CD4-positive, alpha-beta memory T cell (primary cell): ENCODE results near the gene TOMM40. TPM values are rescaled to one million over a fixed set of nuclear protein-coding genes. Genes with fewer than 3 reads are reported as not detected.

Experiments
- CTCF ChIA-PET: fragments of 350-600 bp; sonication (Branson Sonifier 250); formaldehyde crosslinking; loops from one replicate; lab custom pipeline; 2021; ENCODE audit warnings: inconsistent platforms; ENCODE audit not compliant: partially characterized antibody; lab: Charles Lee
- POLR2A ChIA-PET: fragments of 350-600 bp; sonication (Branson Sonifier 250); formaldehyde crosslinking; loops from one replicate; lab custom pipeline; 2021; ENCODE audit not compliant: partially characterized antibody; lab: Charles Lee
- DNase-seq, 5 donors: peaks; one replicate each; pipeline versions ENCODE4 v3.0.0 to v3.0.0-alpha.2; 2020 to 2022; ENCODE audit warnings: mixed read lengths in 1 of 5
- H3K27ac ChIP-seq: one replicate; pipeline ENCODE4 v1.7.0; 2013; ENCODE audit warnings: low read depth, low read length
- H3K27me3 ChIP-seq: 2 replicates; pipeline ENCODE4 v1.7.0; 2013; ENCODE audit warnings: mild to moderate bottlenecking, low read length, moderate library complexity; ENCODE audit not compliant: insufficient read depth
- H3K36me3 ChIP-seq: 2 replicates; pipeline ENCODE4 v1.7.0; 2013; ENCODE audit warnings: mild to moderate bottlenecking, low read length, moderate library complexity; ENCODE audit not compliant: insufficient read depth
- H3K4me1 ChIP-seq: 2 replicates; pipeline ENCODE4 v1.7.0; 2013; ENCODE audit warnings: mild to moderate bottlenecking, low read length, moderate library complexity; ENCODE audit not compliant: insufficient read depth
- H3K4me3 ChIP-seq, 2 donors: one replicate each; pipeline ENCODE4 v1.7.0; 2013; ENCODE audit warnings: low read length in 2 of 2, mild to moderate bottlenecking in 1 of 2
- H3K9me3 ChIP-seq, 2 donors: one replicate each; pipeline ENCODE4 v1.7.0; 2013; ENCODE audit warnings: low read length in 2 of 2, control low read depth in 1 of 2; ENCODE audit not compliant: control insufficient read depth in 1 of 2
- H3K27ac Mint-ChIP-seq, 7 donors: one replicate each; pipeline ENCODE4 v1.8.0; 2020 to 2021; ENCODE audit warnings: mixed read lengths in 7 of 7, mild to moderate bottlenecking in 6 of 7, inconsistent platforms in 3 of 7, moderate library complexity in 3 of 7
- H3K27me3 Mint-ChIP-seq, 2 donors: one replicate each; pipeline ENCODE4 v1.8.0; 2020 to 2021; ENCODE audit warnings: mixed read lengths in 2 of 2
- H3K36me3 Mint-ChIP-seq, 2 donors: one replicate each; pipeline ENCODE4 v1.8.0; 2020 to 2021; ENCODE audit warnings: mixed read lengths in 2 of 2, inconsistent platforms in 1 of 2, mild to moderate bottlenecking in 1 of 2
- H3K4me1 Mint-ChIP-seq, 4 donors: one replicate each; pipeline ENCODE4 v1.8.0; 2020 to 2021; ENCODE audit warnings: mixed read lengths in 4 of 4, mild to moderate bottlenecking in 1 of 4
- H3K4me3 Mint-ChIP-seq, 8 donors: one replicate each; pipeline ENCODE4 v1.8.0; 2020 to 2021; ENCODE audit warnings: mixed read lengths in 8 of 8, mild to moderate bottlenecking in 7 of 8, moderate library complexity in 6 of 8, inconsistent platforms in 3 of 8
- H3K9me3 Mint-ChIP-seq, 8 donors: one replicate each; pipeline ENCODE4 v1.8.0; 2020 to 2021; ENCODE audit warnings: mixed read lengths in 8 of 8, mild to moderate bottlenecking in 5 of 8, inconsistent platforms in 3 of 8, moderate library complexity in 1 of 8
- intact Hi-C: fragments of 100-400 bp; cut with micrococcal nuclease; formaldehyde crosslinking; loops from one replicate; pipeline ENCODE4 v1.15.1; 2023
- polyA plus RNA-seq, 2 donors: library from polyadenylated mRNA; unstranded; fragments of 300-500 nt; fragmentation: Illumina TruSeq; gene quantifications; one replicate each; pipeline ENCODE4 v1.2.3, GENCODE V29; 2021
- total RNA-seq, 2 experiments: library from RNA; stranded (reverse); gene quantifications; one replicate each; pipeline ENCODE4 v1.2.3, GENCODE V29; 2021

TOMM40 gene
- total and polyA plus RNA-seq, 4 experiments from 2014 or later, result 30.9 to 43.6 (median 33.7) TPM

DNA sequence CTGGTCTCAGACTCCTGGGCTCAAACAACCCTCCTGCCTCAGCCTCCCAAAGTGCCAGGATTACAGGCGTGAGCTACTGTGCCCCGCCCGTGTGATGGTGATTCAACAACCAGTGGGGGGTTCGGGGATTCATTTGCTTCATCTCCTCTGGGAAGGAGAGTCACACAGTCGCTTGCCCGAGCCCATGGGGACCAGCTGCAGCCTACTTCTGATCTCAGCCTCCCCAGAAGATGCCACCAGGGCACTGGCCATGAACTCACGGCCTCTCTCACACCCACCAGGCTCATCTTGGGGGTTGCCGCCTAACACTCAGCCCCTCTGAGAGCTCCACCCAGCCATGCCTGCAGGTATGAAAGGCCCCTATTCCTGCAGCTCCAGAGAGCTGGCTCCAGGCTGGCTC is 6.8 kb downstream of the TOMM40 start:
- POLR2A ChIA-PET, result no interaction called here
- peaks cover 40% of the 10 kb centered on the region for H3K36me3 ChIP-seq
- intact Hi-C loops, result no loop called here
- H3K27ac Mint-ChIP-seq, result peak overlapping the region in 1 of 7 donors; percentile 78
- H3K9me3 ChIP-seq, result no peaks in the 10 kb centered on the region
- H3K27ac ChIP-seq, result no peak overlapping the region
- peak overlapping the region in 1 of 8 donors; percentile 29 for H3K4me3 Mint-ChIP-seq
- H3K4me3 ChIP-seq, result no peak overlapping the region
- H3K9me3 Mint-ChIP-seq, result peaks cover 0 to 2% (median 0%) of the 10 kb centered on the region in 8 donors
- no peaks in the 10 kb centered on the region for H3K4me1 ChIP-seq
- H3K27me3 ChIP-seq, result no peaks in the 10 kb centered on the region
- peaks cover 41 to 65% of the 10 kb centered on the region in 2 donors for H3K36me3 Mint-ChIP-seq
- DNase-seq, result no peak
- CTCF ChIA-PET, result no interaction called here
- H3K27me3 Mint-ChIP-seq, result no peaks in the 10 kb centered on the region
- peaks cover under 1 to 6% (median 4%) of the 10 kb centered on the region in 4 donors for H3K4me1 Mint-ChIP-seq

GRCh38 chr19:44900328-44901244 is 9.5 kb downstream of the TOMM40 start:
- H3K4me3 Mint-ChIP-seq, result no peak overlapping the region
- H3K27me3 Mint-ChIP-seq, result peaks cover 2 to 3% of the 10 kb centered on the region in 2 donors
- Histone ChIP-seq H3K27ac (no peak overlapping the region), H3K27me3 (peaks cover 3% of the 10 kb centered on the region), H3K9me3 (no peaks in the 10 kb centered on the region), H3K4me1 (no peaks in the 10 kb centered on the region), H3K4me3 (no peak overlapping the region), H3K36me3 (peaks cover 21% of the 10 kb centered on the region)
- intact Hi-C loops, result no loop called here
- ChIA-PET CTCF (no interaction called here), POLR2A (no interaction called here)
- H3K9me3 Mint-ChIP-seq, result peaks cover 0 to 2% (median 0%) of the 10 kb centered on the region in 8 donors
- peaks cover 0 to 2% (median under 1%) of the 10 kb centered on the region in 4 donors for H3K4me1 Mint-ChIP-seq
- no peak for DNase-seq
- no peak overlapping the region for H3K27ac Mint-ChIP-seq
- peaks cover 24 to 51% of the 10 kb centered on the region in 2 donors for H3K36me3 Mint-ChIP-seq

GRCh38 chr19:44903216-44903601 is 12.2 kb downstream of the TOMM40 start:
- Histone ChIP-seq H3K9me3 (no peaks in the 10 kb centered on the region), H3K4me3 (no peak overlapping the region), H3K4me1 (no peaks in the 10 kb centered on the region), H3K36me3 (peaks cover 4% of the 10 kb centered on the region), H3K27ac (no peak overlapping the region), H3K27me3 (peaks cover 12% of the 10 kb centered on the region)
- Mint-ChIP-seq H3K27ac (peak overlapping the region in 1 of 7 donors; percentile 60), H3K27me3 (peaks cover 16 to 17% of the 10 kb centered on the region in 2 donors), H3K4me3 (no peak overlapping the region), H3K36me3 (peaks cover 11 to 32% of the 10 kb centered on the region in 2 donors), H3K4me1 (peaks cover 7 to 9% (median 8%) of the 10 kb centered on the region in 4 donors), H3K9me3 (peaks cover 0 to under 1% (median 0%) of the 10 kb centered on the region in 8 donors)
- ChIA-PET CTCF (interaction anchor here (0.9 to 3.5 kb wide), 7 partner anchors 11 to 346 kb away, joined by 3 to 18 read pairs (median 3); no protein-coding TSS in a partner anchor), POLR2A (no interaction called here)
- intact Hi-C loops, result loop anchor here (1.0 to 2.0 kb wide), 4 partner anchors 156 to 436 kb away; no protein-coding TSS in a partner anchor
- DNase-seq, result no peak

DNA sequence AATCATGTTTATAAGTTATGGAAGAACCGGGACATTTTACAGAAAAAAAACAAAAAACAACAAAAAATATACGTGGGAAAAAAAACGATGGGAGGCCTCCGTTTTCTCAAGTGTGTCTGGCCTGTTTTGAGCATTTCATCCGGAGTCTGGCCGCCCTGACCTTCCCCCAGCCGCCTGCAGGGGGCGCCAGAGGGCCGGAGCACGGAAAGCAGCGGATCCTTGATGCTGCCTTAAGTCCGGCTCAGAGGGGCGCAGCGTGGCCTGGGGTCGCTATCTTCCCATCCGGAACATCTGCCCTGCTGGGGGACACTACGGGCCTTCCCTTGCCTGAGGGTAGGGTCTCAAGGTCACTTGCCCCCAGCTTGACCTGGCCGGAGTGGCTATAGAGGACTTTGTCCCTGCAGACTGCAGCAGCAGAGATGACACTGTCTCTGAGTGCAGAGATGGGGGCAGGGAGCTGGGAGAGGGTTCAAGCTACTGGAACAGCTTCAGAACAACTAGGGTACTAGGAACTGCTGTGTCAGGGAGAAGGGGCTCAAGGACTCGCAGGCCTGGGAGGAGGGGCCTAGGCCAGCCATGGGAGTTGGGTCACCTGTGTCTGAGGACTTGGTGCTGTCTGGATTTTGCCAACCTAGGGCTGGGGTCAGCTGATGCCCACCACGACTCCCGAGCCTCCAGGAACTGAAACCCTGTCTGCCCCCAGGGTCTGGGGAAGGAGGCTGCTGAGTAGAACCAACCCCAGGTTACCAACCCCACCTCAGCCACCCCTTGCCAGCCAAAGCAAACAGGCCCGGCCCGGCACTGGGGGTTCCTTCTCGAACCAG is 12.8 kb downstream of the TOMM40 start:
- H3K27me3 ChIP-seq, result peaks cover 12% of the 10 kb centered on the region
- no peak overlapping the region for H3K4me3 ChIP-seq
- peaks cover 11 to 31% of the 10 kb centered on the region in 2 donors for H3K36me3 Mint-ChIP-seq
- CTCF ChIA-PET, result interaction anchor here (0.6 to 3.5 kb wide), 11 partner anchors 9 to 432 kb away, joined by 3 to 18 read pairs (median 3); partner anchors contain the start of gene APOC1
- intact Hi-C loops, result loop anchor here (1.0 to 2.0 kb wide), 4 partner anchors 155 to 435 kb away; no protein-coding TSS in a partner anchor
- H3K27ac ChIP-seq, result no peak overlapping the region
- peaks cover 17% of the 10 kb centered on the region in 2 donors for H3K27me3 Mint-ChIP-seq
- H3K9me3 ChIP-seq, result no peaks in the 10 kb centered on the region
- H3K4me3 Mint-ChIP-seq, result no peak overlapping the region
- peaks cover 7 to 9% (median 8%) of the 10 kb centered on the region in 4 donors for H3K4me1 Mint-ChIP-seq
- peak; percentile 61 to 70 (median 63) for DNase-seq
- H3K9me3 Mint-ChIP-seq, result no peaks in the 10 kb centered on the region
- peaks cover 4% of the 10 kb centered on the region for H3K36me3 ChIP-seq
- POLR2A ChIA-PET, result no interaction called here
- peak overlapping the region in 2 of 7 donors; percentile 19 to 60 for H3K27ac Mint-ChIP-seq
- H3K4me1 ChIP-seq, result no peaks in the 10 kb centered on the region

DNA sequence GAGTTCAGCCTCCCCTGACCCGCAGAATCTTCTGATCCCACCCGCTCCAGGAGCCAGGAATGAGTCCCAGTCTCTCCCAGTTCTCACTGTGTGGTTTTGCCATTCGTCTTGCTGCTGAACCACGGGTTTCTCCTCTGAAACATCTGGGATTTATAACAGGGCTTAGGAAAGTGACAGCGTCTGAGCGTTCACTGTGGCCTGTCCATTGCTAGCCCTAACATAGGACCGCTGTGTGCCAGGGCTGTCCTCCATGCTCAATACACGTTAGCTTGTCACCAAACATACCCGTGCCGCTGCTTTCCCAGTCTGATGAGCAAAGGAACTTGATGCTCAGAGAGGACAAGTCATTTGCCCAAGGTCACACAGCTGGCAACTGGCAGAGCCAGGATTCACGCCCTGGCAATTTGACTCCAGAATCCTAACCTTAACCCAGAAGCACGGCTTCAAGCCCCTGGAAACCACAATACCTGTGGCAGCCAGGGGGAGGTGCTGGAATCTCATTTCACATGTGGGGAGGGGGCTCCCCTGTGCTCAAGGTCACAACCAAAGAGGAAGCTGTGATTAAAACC is 13.5 kb downstream of the TOMM40 start:
- POLR2A ChIA-PET, result no interaction called here
- Mint-ChIP-seq H3K27ac (no peak overlapping the region), H3K4me1 (peaks cover 7 to 9% (median 8%) of the 10 kb centered on the region in 4 donors), H3K4me3 (no peak overlapping the region), H3K9me3 (no peaks in the 10 kb centered on the region), H3K27me3 (peaks cover 17% of the 10 kb centered on the region in 2 donors), H3K36me3 (peaks cover 11 to 28% of the 10 kb centered on the region in 2 donors)
- no peak overlapping the region for H3K4me3 ChIP-seq
- intact Hi-C loops, result no loop called here
- CTCF ChIA-PET, result interaction anchor here (0.6 to 3.5 kb wide), 11 partner anchors 8 to 431 kb away, joined by 3 to 18 read pairs (median 3); partner anchors contain the start of gene APOC1
- H3K9me3 ChIP-seq, result no peaks in the 10 kb centered on the region
- H3K27me3 ChIP-seq, result peaks cover 12% of the 10 kb centered on the region
- DNase-seq, result no peak
- H3K4me1 ChIP-seq, result no peaks in the 10 kb centered on the region
- peaks cover 4% of the 10 kb centered on the region for H3K36me3 ChIP-seq
- no peak overlapping the region for H3K27ac ChIP-seq

DNA sequence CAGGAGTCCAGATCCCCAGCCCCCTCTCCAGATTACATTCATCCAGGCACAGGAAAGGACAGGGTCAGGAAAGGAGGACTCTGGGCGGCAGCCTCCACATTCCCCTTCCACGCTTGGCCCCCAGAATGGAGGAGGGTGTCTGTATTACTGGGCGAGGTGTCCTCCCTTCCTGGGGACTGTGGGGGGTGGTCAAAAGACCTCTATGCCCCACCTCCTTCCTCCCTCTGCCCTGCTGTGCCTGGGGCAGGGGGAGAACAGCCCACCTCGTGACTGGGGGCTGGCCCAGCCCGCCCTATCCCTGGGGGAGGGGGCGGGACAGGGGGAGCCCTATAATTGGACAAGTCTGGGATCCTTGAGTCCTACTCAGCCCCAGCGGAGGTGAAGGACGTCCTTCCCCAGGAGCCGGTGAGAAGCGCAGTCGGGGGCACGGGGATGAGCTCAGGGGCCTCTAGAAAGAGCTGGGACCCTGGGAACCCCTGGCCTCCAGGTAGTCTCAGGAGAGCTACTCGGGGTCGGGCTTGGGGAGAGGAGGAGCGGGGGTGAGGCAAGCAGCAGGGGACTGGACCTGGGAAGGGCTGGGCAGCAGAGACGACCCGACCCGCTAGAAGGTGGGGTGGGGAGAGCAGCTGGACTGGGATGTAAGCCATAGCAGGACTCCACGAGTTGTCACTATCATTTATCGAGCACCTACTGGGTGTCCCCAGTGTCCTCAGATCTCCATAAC is 14.5 kb downstream of the TOMM40 start, which contains the start of gene APOE:
APOE (plus strand) TSS at position 360 of the 724 bp plus-strand sequence. CDS start 829 bp downstream, outside the sequence.
- DNase-seq, result no peak
- Mint-ChIP-seq H3K36me3 (peaks cover 8 to 20% of the 10 kb centered on the region in 2 donors), H3K27ac (no peak within 1 kb of the TSS), H3K4me3 (peak within 1 kb of the TSS in 1 of 8 donors; percentile 23), H3K4me1 (peaks cover 7 to 9% (median 8%) of the 10 kb centered on the region in 4 donors), H3K9me3 (no peaks in the 10 kb centered on the region), H3K27me3 (peaks cover 17% of the 10 kb centered on the region in 2 donors)
- no peaks in the 10 kb centered on the region for H3K9me3 ChIP-seq
- H3K27ac ChIP-seq, result no peak within 1 kb of the TSS
- intact Hi-C loops, result no loop called here
- POLR2A ChIA-PET, result interaction anchor here (1.6 kb wide), 1 partner anchor 15 kb away, joined by 4 read pairs; the partner anchor contains the start of gene TOMM40
- H3K4me3 ChIP-seq, result no peak within 1 kb of the TSS
- peaks cover 4% of the 10 kb centered on the region for H3K36me3 ChIP-seq
- H3K4me1 ChIP-seq, result no peaks in the 10 kb centered on the region
- peaks cover 12% of the 10 kb centered on the region for H3K27me3 ChIP-seq
- CTCF ChIA-PET, result interaction anchor here (0.9 to 3.5 kb wide), 4 partner anchors 7 to 154 kb away, joined by 3 to 18 read pairs (median 4); no protein-coding TSS in a partner anchor
